B cell (primary cell): ENCODE data around the gene PPP1CB. TPM values are rescaled to one million over a fixed set of nuclear protein-coding genes. Genes with fewer than 3 reads are reported as not detected.

Source experiments
- ATAC-seq: fragments of 200-7000 bp; cut with Tn5 transposase; one replicate; pipeline ENCODE4 v1.10.0; 2021; ENCODE audit warnings: low read depth, mild to moderate bottlenecking, moderate number of reproducible peaks, moderate library complexity
- CTCF ChIA-PET: fragments of 350-600 bp; sonication (Branson Sonifier 250); formaldehyde crosslinking; loops from one replicate; lab custom pipeline; 2021; ENCODE audit warnings: antibody characterized with exemption, inconsistent platforms; lab: Charles Lee
- POLR2A ChIA-PET: fragments of 350-600 bp; sonication (Branson Sonifier 250); formaldehyde crosslinking; loops from one replicate; lab custom pipeline; 2021; ENCODE audit warnings: antibody characterized with exemption; lab: Charles Lee
- DNase-seq: peaks from one replicate; pipeline ENCODE4 v3.0.0; 2013
- H2AFZ ChIP-seq: 2 replicates; pipeline ENCODE4 v1.6.1; 2012; ENCODE audit warnings: mild to moderate bottlenecking, low read depth, low read length; ENCODE audit not compliant: insufficient read depth, poor library complexity, severe bottlenecking
- H3K27ac ChIP-seq, 2 donors: 1 replicate in 1 of 2; 2 replicates in 1 of 2; pipeline ENCODE4 v1.5.1; 2012 to 2013; ENCODE audit warnings: low read length in 2 of 2, mild to moderate bottlenecking in 2 of 2, moderate library complexity in 1 of 2
- H3K27me3 ChIP-seq, 4 experiments: fragments of 200-600 bp in 1 of 4; sonication (generic) in 1 of 4; replicated peaks in 1 of 4; 1 replicate in 2 of 4; 2 replicates in 2 of 4; pipeline versions ENCODE4 v1.6.1 to v1.7.0; 2013 to 2016; ENCODE audit warnings: low read length in 3 of 4, mild to moderate bottlenecking in 2 of 4, mixed read lengths in 1 of 4, moderate library complexity in 1 of 4; ENCODE audit not compliant: insufficient read depth in 4 of 4, control insufficient read depth in 3 of 4; ENCODE audit errors: control extremely low read depth in 1 of 4
- H3K36me3 ChIP-seq, 2 experiments: replicated peaks in 1 of 2; 1 replicate in 1 of 2; 2 replicates in 1 of 2; pipeline versions ENCODE4 v1.6.1 to v1.7.1; 2013; ENCODE audit warnings: low read length in 1 of 2; ENCODE audit not compliant: insufficient read depth in 2 of 2, control insufficient read depth in 1 of 2; ENCODE audit errors: control extremely low read depth in 1 of 2, extremely low read depth in 1 of 2
- H3K4me1 ChIP-seq, 2 donors: fragments of 200-600 bp in 1 of 2; sonication (generic) in 1 of 2; 1 replicate in 1 of 2; 2 replicates in 1 of 2; pipeline versions ENCODE4 v1.5.1 to v1.6.1; 2013 to 2017; ENCODE audit warnings: low read length in 2 of 2; ENCODE audit not compliant: control insufficient read depth in 2 of 2, insufficient read depth in 2 of 2
- H3K4me2 ChIP-seq: replicated peaks from 2 replicates; pipeline ENCODE3; 2012; ENCODE audit warnings: mild to moderate bottlenecking, low read depth, low read length; ENCODE audit not compliant: poor library complexity, severe bottlenecking
- H3K4me3 ChIP-seq, 5 experiments: fragments of 200-600 bp in 1 of 5; sonication (generic) in 1 of 5; 1 replicate in 3 of 5; 2 replicates in 2 of 5; pipeline versions ENCODE4 v1.5.1 to v1.7.0; 2011 to 2016; ENCODE audit warnings: low read length in 4 of 5, mild to moderate bottlenecking in 4 of 5, low read depth in 2 of 5, control low read depth in 1 of 5, moderate library complexity in 1 of 5; ENCODE audit not compliant: insufficient read depth in 1 of 5; ENCODE audit errors: control extremely low read depth in 1 of 5, extremely low read depth in 1 of 5
- H3K79me2 ChIP-seq: fragments of 200-600 bp; sonication (generic); one replicate; pipeline ENCODE4 v1.6.0; 2016; ENCODE audit warnings: low read length; ENCODE audit not compliant: control insufficient read depth, insufficient read depth
- H3K9ac ChIP-seq: fragments of 200-600 bp; sonication (generic); 2 replicates; pipeline ENCODE4 v1.6.1; 2017; ENCODE audit warnings: mild to moderate bottlenecking, low read length, moderate library complexity
- H3K9me3 ChIP-seq, 3 donors: one replicate each; pipeline versions ENCODE4 v1.6.1 to v1.7.1; 2013; ENCODE audit warnings: low read length in 2 of 3; ENCODE audit not compliant: control insufficient read depth in 2 of 3, insufficient read depth in 1 of 3; ENCODE audit errors: control extremely low read depth in 1 of 3
- H4K20me1 ChIP-seq: 2 replicates; pipeline ENCODE4 v1.6.0; 2012; ENCODE audit warnings: mild to moderate bottlenecking, low read length; ENCODE audit not compliant: insufficient read depth, control insufficient read depth, poor library complexity, severe bottlenecking
- H3K27ac Mint-ChIP-seq: one replicate; pipeline ENCODE4 v1.8.0; 2021; ENCODE audit warnings: mixed read lengths
- H3K27me3 Mint-ChIP-seq: one replicate; pipeline ENCODE4 v1.8.0; 2021; ENCODE audit warnings: mixed read lengths
- H3K4me1 Mint-ChIP-seq: one replicate; pipeline ENCODE4 v1.8.0; 2021; ENCODE audit warnings: mixed read lengths
- H3K4me3 Mint-ChIP-seq: one replicate; pipeline ENCODE4 v1.8.0; 2021; ENCODE audit warnings: mixed read lengths
- H3K9me3 Mint-ChIP-seq: one replicate; pipeline ENCODE4 v1.8.0; 2022; ENCODE audit warnings: mixed read lengths; ENCODE audit not compliant: insufficient read depth
- CTCF ChIP-seq: fragments of 200-600 bp; IDR thresholded peaks from one replicate; pipeline ENCODE4 v1.8.0; 2022; ENCODE audit warnings: antibody characterized with exemption, mild to moderate bottlenecking
- EZH2 ChIP-seq: IDR thresholded peaks from 2 replicates; pipeline ENCODE4 v1.6.1; 2012; ENCODE audit warnings: borderline replicate concordance, low read depth, mild to moderate bottlenecking, moderate library complexity, low read length; ENCODE audit not compliant: insufficient read depth, poor library complexity, severe bottlenecking
- WGBS: methylation state at CpG from one replicate; pipeline ENCODE4 v1.1.5; 2013; ENCODE audit warnings: missing lambda C conversion rate; ENCODE audit not compliant: insufficient coverage; 5-methylcytosine and 5-hydroxymethylcytosine counted together
- intact Hi-C: fragments of 100-400 bp; cut with micrococcal nuclease; formaldehyde crosslinking; loops from one replicate; pipeline ENCODE4 v1.10.0; 2022
- polyA plus RNA-seq: library from polyadenylated mRNA; depleted of rRNA; stranded (reverse); fragments of >200 nt; gene quantifications from 2 replicates; pipeline ENCODE4 v1.2.3, GENCODE V29; 2012
- total RNA-seq, 2 donors: library from RNA; stranded (reverse); fragments of 120-200 nt in 1 of 2; gene quantifications; 1 replicate in 1 of 2; 2 replicates in 1 of 2; pipeline versions ENCODE4 v1.2.3 to v1.2.4, GENCODE V29; 2013 to 2022

Gene PPP1CB
- total and polyA plus RNA-seq, 2 donors (not counting 1 experiment from before 2014, with no cell fraction given) = 26.9 to 152 TPM

GRCh38 chr2:28729698-28730097 lies 21.9 kb upstream of the PPP1CB start:
- Histone ChIP-seq H3K27ac (no peak overlapping the region), H3K27me3 (no peaks in the 10 kb centered on the region), H3K9ac (no peak overlapping the region), H3K9me3 (no peaks in the 10 kb centered on the region), H3K4me1 (peaks cover 6 to 9% of the 10 kb centered on the region in 2 donors), H3K4me2 (no peak overlapping the region), H2AFZ (no peak overlapping the region), H4K20me1 (no peaks in the 10 kb centered on the region), H3K4me3 (no peak overlapping the region), H3K36me3 (no peaks in the 10 kb centered on the region), H3K79me2 (no peaks in the 10 kb centered on the region)
- POLR2A ChIA-PET = no interaction called here
- no peaks in the 10 kb centered on the region for H3K27me3 Mint-ChIP-seq
- H3K27ac Mint-ChIP-seq = no peak overlapping the region
- peaks cover 10% of the 10 kb centered on the region for H3K4me1 Mint-ChIP-seq
- no peak for TF ChIP-seq EZH2
- no peak for TF ChIP-seq CTCF
- ATAC-seq = no peak
- intact Hi-C loops = no loop called here
- no peak overlapping the region for H3K4me3 Mint-ChIP-seq
- no peaks in the 10 kb centered on the region for H3K9me3 Mint-ChIP-seq
- CTCF ChIA-PET = interaction anchor here (3.4 kb wide), 1 partner anchor 135 kb away, joined by 17 read pairs; no protein-coding TSS in a partner anchor
- no peak for DNase-seq

GRCh38 chr2:28730641-28731146 lies 20.9 kb upstream of the PPP1CB start:
- Histone ChIP-seq H3K4me3 (no peak overlapping the region), H4K20me1 (no peaks in the 10 kb centered on the region), H3K27me3 (no peaks in the 10 kb centered on the region), H3K4me2 (peak overlapping the region; percentile 5), H3K4me1 (peaks cover 6 to 9% of the 10 kb centered on the region in 2 donors), H3K79me2 (no peaks in the 10 kb centered on the region), H3K36me3 (no peaks in the 10 kb centered on the region), H2AFZ (no peak overlapping the region), H3K9me3 (no peaks in the 10 kb centered on the region), H3K27ac (no peak overlapping the region), H3K9ac (no peak overlapping the region)
- 96% methylated on average over 3 of the region's 5 CpGs for WGBS
- Mint-ChIP-seq H3K27me3 (no peaks in the 10 kb centered on the region), H3K9me3 (no peaks in the 10 kb centered on the region), H3K4me1 (peaks cover 10% of the 10 kb centered on the region), H3K27ac (peak overlapping the region; percentile 4), H3K4me3 (no peak overlapping the region)
- TF ChIP-seq EZH2 = no peak
- TF ChIP-seq CTCF = no peak
- peak; percentile 21 for ATAC-seq
- POLR2A ChIA-PET = interaction anchor here (0.6 to 0.8 kb wide), 2 partner anchors 21 to 198 kb away, joined by 3 to 5 read pairs; partner anchors contain the start of gene PPP1CB
- intact Hi-C loops = no loop called here
- peak; percentile 33 for DNase-seq
- CTCF ChIA-PET = interaction anchor here (3.4 kb wide), 1 partner anchor 136 kb away, joined by 17 read pairs; no protein-coding TSS in a partner anchor
